ENCODE measurements around the gene MEIOB. TPM values are rescaled to one million over a fixed set of nuclear protein-coding genes. Genes with fewer than 3 reads are reported as not detected.

The MEIOB gene
- total and polyA plus RNA-seq, 2 experiments from 2014 or later: 0.14 TPM; not detected in 1

DNA sequence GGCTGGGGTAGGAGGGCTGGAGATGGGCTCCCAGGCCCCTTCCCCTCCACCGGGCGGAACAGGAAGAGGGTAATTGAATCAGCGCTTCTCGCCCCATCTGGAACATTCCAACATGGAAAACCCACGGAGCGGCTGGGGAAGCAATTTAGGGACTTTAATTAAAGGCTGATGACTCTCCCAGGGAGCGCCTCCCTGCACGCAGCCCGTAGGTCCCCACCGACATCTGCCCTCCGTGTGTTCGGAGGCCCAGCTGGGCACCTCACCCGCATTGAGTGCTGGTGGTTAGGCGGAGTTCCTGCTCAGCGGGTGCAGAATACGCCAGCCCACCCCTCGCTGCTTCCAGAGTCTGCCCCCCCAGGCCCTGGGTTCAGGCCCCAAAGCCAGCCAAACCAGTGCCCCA lies 36.2 kb upstream of the MEIOB start:
- in situ Hi-C loops (cut with MboI): no loop called here
- H3K4me3 ChIP-seq: no peak overlapping the region

DNA sequence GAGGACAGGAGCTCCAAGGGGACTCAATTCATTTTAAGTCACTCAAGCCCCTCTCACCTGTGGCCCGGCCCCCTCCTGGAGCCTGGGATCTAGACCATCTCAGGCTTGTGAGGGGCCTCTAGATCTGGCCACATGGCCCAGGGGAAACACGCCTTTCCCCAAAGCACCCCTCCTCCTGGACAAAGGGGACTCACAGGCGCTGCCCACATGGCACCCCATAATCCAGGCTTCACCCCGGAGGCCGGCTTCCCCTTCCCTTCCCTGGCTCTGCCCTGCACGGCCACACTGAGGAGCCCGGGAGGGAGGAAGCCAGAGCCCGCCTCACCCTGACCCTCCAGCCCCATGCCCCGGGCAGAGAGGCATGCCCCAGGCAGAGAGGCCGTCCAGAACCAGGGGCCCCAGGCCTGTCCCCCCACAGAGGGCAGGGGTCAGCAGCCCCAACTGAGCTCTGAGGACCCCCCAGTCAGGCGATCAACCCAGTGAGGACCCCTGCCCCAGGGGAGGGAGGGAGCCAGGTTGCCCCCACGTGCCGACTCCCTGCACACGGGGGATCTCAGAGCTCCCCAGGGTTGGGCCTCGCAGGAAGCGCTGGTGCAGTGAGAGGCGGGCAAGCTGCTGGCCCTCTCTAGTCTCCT lies 35.4 kb upstream of the MEIOB start:
- no peaks in the 10 kb centered on the region for H3K79me2 ChIP-seq (ENCODE audit: insufficient read depth)
- no peaks in the 10 kb centered on the region for H3K9me2 ChIP-seq (ENCODE audit: insufficient read depth)
- WGBS, 2 experiments (ENCODE audit: low coverage in 1 of 2, low lambda C conversion rate in 2 of 2, missing lambda C conversion rate in 2 of 2): 78 to 82% methylated on average over 13 to 16 of the region's 17 CpGs
- H3K4me1 ChIP-seq (ENCODE audit: insufficient read depth): no peaks in the 10 kb centered on the region
- no peak overlapping the region for H3K9ac ChIP-seq
- no peak for TF ChIP-seq EZH2 (IDR thresholded peaks at IDR 0.05; ENCODE audit: insufficient read depth, poor library complexity, severe bottlenecking)
- no peak for TF ChIP-seq EZH2phosphoT487 (IDR thresholded peaks at IDR 0.05; ENCODE audit: insufficient read depth, low read depth)
- no peaks in the 10 kb centered on the region for H4K20me1 ChIP-seq (ENCODE audit: insufficient read depth)
- H3K36me3 ChIP-seq (ENCODE audit: low read depth): no peaks in the 10 kb centered on the region
- H3K27me3 ChIP-seq (replicated peaks; ENCODE audit: insufficient read depth): peaks cover 34% of the 10 kb centered on the region
- no peaks in the 10 kb centered on the region for H3K9me3 ChIP-seq (ENCODE audit: low read depth)
- H3F3A ChIP-seq (ENCODE audit: insufficient read depth): no peaks in the 10 kb centered on the region
- H3K27ac ChIP-seq: no peak overlapping the region
- no peak overlapping the region for H3K4me2 ChIP-seq (ENCODE audit: unreplicated experiment)
- no peak overlapping the region for H3K4me3 ChIP-seq
- no peak overlapping the region for H2AFZ ChIP-seq
- DNase-seq: no peak
- in situ Hi-C loops (cut with MboI): no loop called here

More for the DNA sequence above, 36.2 kb upstream of the MEIOB start:
- no peak for TF ChIP-seq EZH2 (IDR thresholded peaks at IDR 0.05; ENCODE audit: insufficient read depth, poor library complexity, severe bottlenecking)
- TF ChIP-seq EZH2phosphoT487 (IDR thresholded peaks at IDR 0.05; ENCODE audit: insufficient read depth, low read depth): no peak
- Histone ChIP-seq H3K4me1 (ENCODE audit: insufficient read depth) (no peaks in the 10 kb centered on the region), H2AFZ (no peak overlapping the region), H3F3A (ENCODE audit: insufficient read depth) (no peaks in the 10 kb centered on the region), H3K79me2 (ENCODE audit: insufficient read depth) (no peaks in the 10 kb centered on the region), H3K27me3 (replicated peaks; ENCODE audit: insufficient read depth) (peaks cover 30% of the 10 kb centered on the region), H3K36me3 (ENCODE audit: low read depth) (no peaks in the 10 kb centered on the region), H3K9ac (no peak overlapping the region), H3K27ac (no peak overlapping the region), H3K4me2 (ENCODE audit: unreplicated experiment) (no peak overlapping the region), H3K9me3 (ENCODE audit: low read depth) (no peaks in the 10 kb centered on the region), H3K9me2 (ENCODE audit: insufficient read depth) (no peaks in the 10 kb centered on the region), H4K20me1 (ENCODE audit: insufficient read depth) (no peaks in the 10 kb centered on the region)
- WGBS, 2 experiments (ENCODE audit: low coverage in 1 of 2, low lambda C conversion rate in 2 of 2, missing lambda C conversion rate in 2 of 2): 48 to 53% methylated on average over 12 to 16 of the region's 17 CpGs
- DNase-seq: no peak

DNA sequence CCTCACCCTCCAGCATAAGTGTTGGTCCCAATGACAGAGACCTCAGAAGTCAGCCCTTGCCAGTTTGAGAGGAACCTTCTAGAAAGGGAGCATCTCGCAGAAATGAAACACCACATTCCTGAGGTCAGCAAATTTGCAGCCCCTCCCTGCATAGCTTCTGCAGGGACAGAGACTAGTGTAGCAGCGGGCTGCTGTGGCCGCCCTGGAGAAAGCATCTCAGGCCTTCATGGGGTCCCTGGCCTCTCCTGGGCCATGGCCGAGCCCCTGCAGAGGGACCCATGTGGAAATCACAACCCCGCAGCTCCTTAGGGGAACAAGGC lies 34.8 kb upstream of the MEIOB start:
- no peaks in the 10 kb centered on the region for H4K20me1 ChIP-seq (ENCODE audit: insufficient read depth)
- no peak for TF ChIP-seq EZH2 (IDR thresholded peaks at IDR 0.05; ENCODE audit: insufficient read depth, poor library complexity, severe bottlenecking)
- TF ChIP-seq EZH2phosphoT487 (IDR thresholded peaks at IDR 0.05; ENCODE audit: insufficient read depth, low read depth): no peak
- no peaks in the 10 kb centered on the region for H3K36me3 ChIP-seq (ENCODE audit: low read depth)
- in situ Hi-C loops (cut with MboI): no loop called here
- H2AFZ ChIP-seq: no peak overlapping the region
- H3K9me2 ChIP-seq (ENCODE audit: insufficient read depth): no peaks in the 10 kb centered on the region
- no peak overlapping the region for H3K9ac ChIP-seq
- no peaks in the 10 kb centered on the region for H3F3A ChIP-seq (ENCODE audit: insufficient read depth)
- H3K4me3 ChIP-seq: no peak overlapping the region
- H3K79me2 ChIP-seq (ENCODE audit: insufficient read depth): no peaks in the 10 kb centered on the region
- no peak for DNase-seq
- H3K27me3 ChIP-seq (replicated peaks; ENCODE audit: insufficient read depth): peaks cover 34% of the 10 kb centered on the region
- no peak overlapping the region for H3K27ac ChIP-seq
- H3K4me1 ChIP-seq (ENCODE audit: insufficient read depth): no peaks in the 10 kb centered on the region
- no peak overlapping the region for H3K4me2 ChIP-seq (ENCODE audit: unreplicated experiment)
- H3K9me3 ChIP-seq (ENCODE audit: low read depth): no peaks in the 10 kb centered on the region
- WGBS, 2 experiments (ENCODE audit: low coverage in 1 of 2, low lambda C conversion rate in 2 of 2, missing lambda C conversion rate in 2 of 2): 32 to 50% methylated on average over 5 of the region's 5 CpGs

DNA sequence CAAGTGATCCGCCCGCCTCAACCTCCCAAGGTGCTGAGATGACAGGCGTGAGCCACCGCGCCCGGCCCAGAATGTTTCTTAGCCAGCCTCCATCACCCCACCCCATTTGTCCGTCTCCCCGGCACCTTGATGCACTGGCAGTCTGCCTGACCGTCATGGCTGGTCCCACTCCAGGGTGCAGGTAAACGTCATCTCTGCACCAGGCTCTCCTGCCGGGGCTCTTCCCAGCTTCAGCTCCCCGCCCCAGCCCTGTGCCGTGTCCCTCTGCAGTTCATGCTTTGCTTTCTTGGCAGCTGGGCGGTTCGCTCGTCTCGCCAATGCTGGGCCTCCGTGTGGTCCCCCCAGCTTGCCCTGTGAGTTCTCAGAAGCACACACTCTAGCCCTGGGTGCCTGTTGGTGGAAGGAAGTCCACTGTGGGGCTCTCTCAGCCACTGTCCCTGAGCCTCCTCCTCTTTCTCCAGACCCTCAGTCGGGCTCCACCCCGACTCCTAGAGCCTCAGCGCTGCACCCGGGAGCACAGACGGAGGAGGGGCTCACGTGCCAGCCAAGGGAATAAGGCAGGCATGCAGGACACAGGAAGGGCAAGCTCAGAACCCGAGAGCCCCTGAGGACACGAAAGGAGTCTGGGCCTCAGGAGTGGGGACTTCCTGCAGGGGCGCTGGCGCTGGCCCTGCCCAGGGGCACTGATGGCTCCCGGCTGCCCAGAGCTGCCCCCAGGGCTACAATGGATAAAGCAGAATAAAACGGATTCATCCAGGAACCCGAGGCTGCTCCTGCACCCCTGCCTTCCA lies 34.3 kb upstream of the MEIOB start:
- H3K9me2 ChIP-seq (ENCODE audit: insufficient read depth): no peaks in the 10 kb centered on the region
- no peak overlapping the region for H3K27ac ChIP-seq
- DNase-seq: no peak
- TF ChIP-seq EZH2phosphoT487 (IDR thresholded peaks at IDR 0.05; ENCODE audit: insufficient read depth, low read depth) (no peak), EZH2 (IDR thresholded peaks at IDR 0.05; ENCODE audit: insufficient read depth, poor library complexity, severe bottlenecking) (peak; percentile 11)
- no peak overlapping the region for H2AFZ ChIP-seq
- no peak overlapping the region for H3K9ac ChIP-seq
- H3K36me3 ChIP-seq (ENCODE audit: low read depth): no peaks in the 10 kb centered on the region
- no peaks in the 10 kb centered on the region for H3F3A ChIP-seq (ENCODE audit: insufficient read depth)
- no peaks in the 10 kb centered on the region for H3K79me2 ChIP-seq (ENCODE audit: insufficient read depth)
- H3K4me1 ChIP-seq (ENCODE audit: insufficient read depth): no peaks in the 10 kb centered on the region
- no peak overlapping the region for H3K4me2 ChIP-seq (ENCODE audit: unreplicated experiment)
- no peaks in the 10 kb centered on the region for H4K20me1 ChIP-seq (ENCODE audit: insufficient read depth)
- no peaks in the 10 kb centered on the region for H3K9me3 ChIP-seq (ENCODE audit: low read depth)
- H3K27me3 ChIP-seq (replicated peaks; ENCODE audit: insufficient read depth): peaks cover 34% of the 10 kb centered on the region
- in situ Hi-C loops (cut with MboI): no loop called here
- no peak overlapping the region for H3K4me3 ChIP-seq
- 26 to 28% methylated on average over 31 of the region's 31 CpGs for WGBS, 2 experiments (ENCODE audit: low coverage in 1 of 2, low lambda C conversion rate in 2 of 2, missing lambda C conversion rate in 2 of 2)
